HFF-Myc (cell line): ENCODE data around the gene IGFBP7.

Experiments
- DNase-seq: peaks from one replicate; pipeline ENCODE4 v3.0.0-alpha.2; 2011; ENCODE audit warnings: low read depth; ENCODE audit errors: extremely low read depth
- H3K4me3 ChIP-seq: replicated peaks from 2 replicates; pipeline ENCODE4 v1.5.1; 2011; ENCODE audit warnings: low read depth, mild to moderate bottlenecking, control low read depth, low read length
- TF ChIP-seq, protein P1 (sequence below): IDR thresholded peaks from 2 replicates; pipeline ENCODE4 v1.5.1; 2012; ENCODE audit warnings: mild to moderate bottlenecking, low read depth, low read length, control low read depth; ENCODE audit errors: missing control alignments

IGFBP7 gene

DNA sequence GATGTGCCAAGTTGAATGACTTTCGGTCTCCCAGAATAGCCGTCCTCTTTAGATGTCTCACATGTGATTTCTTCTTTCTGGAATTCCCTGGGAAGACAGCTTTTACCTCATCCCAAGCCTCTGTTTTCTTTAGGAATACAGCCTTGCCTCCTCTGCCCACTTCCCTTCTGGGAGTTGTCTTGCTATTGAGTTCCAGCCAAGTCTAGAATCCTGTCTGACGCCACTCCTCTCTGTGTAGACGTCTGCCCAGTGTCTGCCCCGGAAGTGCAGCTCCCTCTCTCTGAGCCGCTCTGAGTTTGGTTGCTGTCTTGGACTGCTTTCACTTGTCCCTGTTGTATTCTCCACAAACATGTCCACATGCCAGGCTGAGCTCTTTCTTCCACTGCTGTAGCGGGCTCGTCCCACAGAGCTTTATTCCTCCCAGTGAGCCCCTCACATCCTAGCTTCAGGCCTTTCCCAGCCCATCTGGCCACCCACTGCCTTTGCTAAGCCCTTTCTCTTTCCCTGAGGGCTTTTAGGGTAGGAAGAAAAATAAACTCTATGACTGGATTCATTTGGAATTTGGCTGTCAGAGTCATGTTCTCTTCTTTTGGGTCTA lies 9.0 kb upstream of the IGFBP7 start:
- DNase-seq = peak; percentile 81
- TF ChIP-seq, protein P1, sequence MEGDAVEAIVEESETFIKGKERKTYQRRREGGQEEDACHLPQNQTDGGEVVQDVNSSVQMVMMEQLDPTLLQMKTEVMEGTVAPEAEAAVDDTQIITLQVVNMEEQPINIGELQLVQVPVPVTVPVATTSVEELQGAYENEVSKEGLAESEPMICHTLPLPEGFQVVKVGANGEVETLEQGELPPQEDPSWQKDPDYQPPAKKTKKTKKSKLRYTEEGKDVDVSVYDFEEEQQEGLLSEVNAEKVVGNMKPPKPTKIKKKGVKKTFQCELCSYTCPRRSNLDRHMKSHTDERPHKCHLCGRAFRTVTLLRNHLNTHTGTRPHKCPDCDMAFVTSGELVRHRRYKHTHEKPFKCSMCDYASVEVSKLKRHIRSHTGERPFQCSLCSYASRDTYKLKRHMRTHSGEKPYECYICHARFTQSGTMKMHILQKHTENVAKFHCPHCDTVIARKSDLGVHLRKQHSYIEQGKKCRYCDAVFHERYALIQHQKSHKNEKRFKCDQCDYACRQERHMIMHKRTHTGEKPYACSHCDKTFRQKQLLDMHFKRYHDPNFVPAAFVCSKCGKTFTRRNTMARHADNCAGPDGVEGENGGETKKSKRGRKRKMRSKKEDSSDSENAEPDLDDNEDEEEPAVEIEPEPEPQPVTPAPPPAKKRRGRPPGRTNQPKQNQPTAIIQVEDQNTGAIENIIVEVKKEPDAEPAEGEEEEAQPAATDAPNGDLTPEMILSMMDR = no peak

GRCh38 chr4:57117491-57117890 lies 7.3 kb upstream of the IGFBP7 start:
- TF ChIP-seq, protein P1 = no peak
- no peak overlapping the region for H3K4me3 ChIP-seq
- no peak for DNase-seq

More for the DNA sequence above, 9.0 kb upstream of the IGFBP7 start:
- peak overlapping the region; percentile 22 for H3K4me3 ChIP-seq

- TF ChIP-seq, protein P1 = no peak
- H3K4me3 ChIP-seq = no peak overlapping the region
- DNase-seq = no peak
Observed at GRCh38 chr4:57116245-57116644, 6.1 kb upstream of the IGFBP7 start.

GRCh38 chr4:57114973-57115372 lies 4.8 kb upstream of the IGFBP7 start:
- DNase-seq = no peak
- no peak overlapping the region for H3K4me3 ChIP-seq
- TF ChIP-seq, protein P1 = no peak

- no peak for DNase-seq
- H3K4me3 ChIP-seq = no peak overlapping the region
- TF ChIP-seq, protein P1 = no peak
Observed at GRCh38 chr4:57113870-57114269, 3.7 kb upstream of the IGFBP7 start.

DNA sequence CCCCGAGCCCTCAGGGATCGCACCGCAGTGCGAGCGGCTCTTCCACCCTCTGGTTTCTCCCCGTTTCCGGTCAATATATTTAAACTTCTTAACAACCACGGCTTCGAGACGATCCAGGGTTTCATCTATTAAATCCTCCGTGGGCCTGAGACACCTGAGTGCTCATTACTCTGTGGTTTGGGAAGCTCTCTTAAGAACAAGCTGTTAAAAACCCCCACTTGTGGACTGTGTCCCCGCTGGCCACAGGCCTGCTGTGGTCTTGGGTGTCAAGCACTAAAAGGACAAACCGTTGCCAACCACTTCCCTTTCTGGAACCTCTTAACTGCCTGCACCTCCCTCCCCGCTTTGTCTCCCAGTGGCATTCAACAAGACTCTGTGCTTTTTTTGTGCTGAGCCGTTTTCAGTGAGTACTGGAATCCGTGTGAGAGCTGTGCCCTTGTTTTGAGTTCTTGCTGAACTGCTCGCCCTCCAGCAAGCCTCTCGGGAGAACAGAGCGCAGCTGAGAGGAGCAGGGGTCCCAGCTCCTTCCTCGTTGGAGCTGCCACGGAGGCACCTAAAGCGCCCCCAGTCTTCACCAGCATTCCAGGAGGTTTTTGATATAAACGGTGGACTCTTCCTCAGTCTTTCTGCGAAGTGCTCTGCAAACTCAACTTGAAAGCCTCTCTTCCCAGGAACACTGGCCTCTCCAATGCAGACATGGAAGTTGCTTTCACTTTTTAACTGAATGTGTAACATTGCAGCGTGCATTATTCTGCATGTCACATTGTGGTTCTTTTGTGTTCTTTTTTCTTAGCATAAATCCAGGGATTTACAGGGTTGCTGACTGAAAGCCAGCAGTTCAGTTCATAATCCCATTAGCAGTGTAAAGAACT lies 691 bp upstream of the IGFBP7 start:
- TF ChIP-seq, protein P1 = no peak
- peak overlapping the region; percentile 8 for H3K4me3 ChIP-seq
- no peak for DNase-seq
